SJCRH30 (cell line): ENCODE data around the gene ETV3L. TPM values are rescaled to one million over a fixed set of nuclear protein-coding genes. Genes with fewer than 3 reads are reported as not detected.
"Not testable (repeated sequence)": the region's sequence is repeated elsewhere in the genome, so short reads cannot be mapped to it uniquely, and the experiment has no call there.

Experiments
- DNase-seq, 2 experiments: peaks; one replicate each; pipeline ENCODE4 v3.0.0-alpha.2; 2015 to 2020
- H3K27ac ChIP-seq: fragments of 250-450 bp; sonication (Bioruptor Pico); 2 replicates; pipeline ENCODE4 v1.5.1; 2020; ENCODE audit warnings: mild to moderate bottlenecking, moderate library complexity
- H3K27me3 ChIP-seq: fragments of 250-450 bp; sonication (Bioruptor Pico); 2 replicates; pipeline ENCODE4 v1.5.1; 2020; ENCODE audit warnings: mild to moderate bottlenecking, moderate library complexity
- H3K36me3 ChIP-seq: fragments of 250-450 bp; sonication (Bioruptor Pico); 2 replicates; pipeline ENCODE4 v1.5.1; 2020; ENCODE audit warnings: mild to moderate bottlenecking, moderate library complexity
- H3K4me1 ChIP-seq: fragments of 250-450 bp; sonication (Bioruptor Pico); 2 replicates; pipeline ENCODE4 v1.5.1; 2020; ENCODE audit warnings: mild to moderate bottlenecking, moderate library complexity
- H3K4me3 ChIP-seq: fragments of 250-450 bp; sonication (Bioruptor Pico); 2 replicates; pipeline ENCODE4 v1.5.1; 2020; ENCODE audit warnings: mild to moderate bottlenecking, moderate library complexity
- H3K9me3 ChIP-seq: fragments of 250-450 bp; sonication (Bioruptor Pico); replicated peaks from 2 replicates; pipeline ENCODE4 v1.5.1; 2020; ENCODE audit warnings: mild to moderate bottlenecking, moderate library complexity
- total RNA-seq: library from RNA; depleted of rRNA; stranded (reverse); fragments of >200 nt; shearing (Covaris generic); gene quantifications from 2 replicates; pipeline ENCODE4 v1.2.3, GENCODE V29; 2014

The ETV3L gene
- total RNA-seq, 1 experiment from 2014 or later, result not detected

DNA sequence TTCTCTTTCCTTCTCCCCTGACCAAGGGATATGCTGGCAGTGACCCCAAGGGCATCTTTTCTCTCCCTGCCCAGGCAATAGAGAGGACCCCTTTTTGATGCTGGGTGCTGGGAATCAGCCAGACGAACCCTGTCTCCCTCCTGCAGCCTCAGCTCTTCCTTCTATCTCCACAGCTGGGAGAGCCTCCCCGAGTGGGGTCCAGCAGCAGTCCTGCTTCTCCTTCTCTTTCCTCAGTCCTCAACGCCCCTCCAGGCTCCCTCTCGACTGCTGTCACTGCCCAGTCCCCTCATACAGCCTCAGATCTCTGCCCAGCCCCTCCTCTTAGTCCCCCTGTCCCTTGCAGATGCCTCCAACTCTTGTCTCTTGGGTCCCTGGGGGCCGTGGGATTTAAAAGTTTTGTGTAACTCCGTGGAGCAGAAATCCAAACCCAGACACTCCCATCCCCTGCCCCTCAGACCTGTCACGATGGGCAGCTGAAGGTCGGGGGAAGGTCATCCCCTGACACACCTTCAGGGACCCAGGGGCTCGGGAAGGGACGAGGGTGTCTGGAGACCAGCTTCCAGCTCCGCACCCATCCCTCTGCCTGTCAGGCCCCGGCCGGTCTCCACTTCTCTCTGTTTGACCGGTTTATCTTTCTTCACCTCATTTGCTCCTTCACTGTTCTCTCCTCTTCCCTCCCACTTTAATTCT, 5.8 kb upstream of the ETV3L start:
- no peak overlapping the region for H3K27ac ChIP-seq
- no peaks in the 10 kb centered on the region for H3K36me3 ChIP-seq
- no peak overlapping the region for H3K4me3 ChIP-seq
- no peak for DNase-seq
- no peaks in the 10 kb centered on the region for H3K4me1 ChIP-seq
- no peaks in the 10 kb centered on the region for H3K9me3 ChIP-seq
- H3K27me3 ChIP-seq, result peaks cover 12% of the 10 kb centered on the region; the same call in 1 of the 2 replicates

- DNase-seq, result no peak
- Histone ChIP-seq H3K4me3 (no peak overlapping the region), H3K9me3 (no peaks in the 10 kb centered on the region), H3K27me3 (peaks cover 12% of the 10 kb centered on the region; the same call in 1 of the 2 replicates), H3K36me3 (no peaks in the 10 kb centered on the region), H3K27ac (no peak overlapping the region), H3K4me1 (no peaks in the 10 kb centered on the region)
These were observed 5.1 kb upstream of the ETV3L start for GRCh38 chr1:157104598-157105293.

DNA sequence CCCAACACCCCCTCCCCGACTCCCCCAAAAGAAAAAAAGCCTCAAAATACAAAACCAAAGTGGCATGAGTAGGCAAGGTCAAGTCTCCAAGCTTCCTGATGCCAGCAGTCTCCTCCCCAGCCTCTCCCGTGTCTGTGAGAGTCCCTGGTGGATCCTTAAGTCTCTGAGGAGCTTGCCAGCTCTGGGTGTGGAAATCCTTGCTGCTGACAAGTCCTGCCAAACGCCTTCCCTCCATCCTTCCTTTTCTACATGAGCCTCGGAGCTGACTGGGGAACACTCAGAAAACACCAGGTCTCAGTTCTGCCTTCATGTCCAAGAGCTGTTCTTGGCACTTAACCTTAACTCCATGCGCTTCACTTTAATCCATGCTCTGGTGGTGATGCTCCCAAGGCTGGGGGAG, 3.7 kb upstream of the ETV3L start:
- DNase-seq, result no peak
- peaks cover 3% of the 10 kb centered on the region; the same call in 1 of the 2 replicates for H3K27me3 ChIP-seq
- H3K27ac ChIP-seq, result no peak overlapping the region
- no peaks in the 10 kb centered on the region for H3K4me1 ChIP-seq
- H3K36me3 ChIP-seq, result no peaks in the 10 kb centered on the region
- H3K4me3 ChIP-seq, result no peak overlapping the region
- H3K9me3 ChIP-seq, result no peaks in the 10 kb centered on the region

- H3K4me3 ChIP-seq, result no peak overlapping the region
- H3K9me3 ChIP-seq, result no peaks in the 10 kb centered on the region
- peak in 1 of 2 experiments; percentile 19 for DNase-seq
- H3K36me3 ChIP-seq, result no peaks in the 10 kb centered on the region
- no peaks in the 10 kb centered on the region for H3K4me1 ChIP-seq
- H3K27ac ChIP-seq, result no peak overlapping the region
- 0 out of 2 replicates have a peak, but pooled peaks cover 3% of the 10 kb centered on the region for H3K27me3 ChIP-seq
These were observed 1.5 kb upstream of the ETV3L start for GRCh38 chr1:157101149-157101548.

DNA sequence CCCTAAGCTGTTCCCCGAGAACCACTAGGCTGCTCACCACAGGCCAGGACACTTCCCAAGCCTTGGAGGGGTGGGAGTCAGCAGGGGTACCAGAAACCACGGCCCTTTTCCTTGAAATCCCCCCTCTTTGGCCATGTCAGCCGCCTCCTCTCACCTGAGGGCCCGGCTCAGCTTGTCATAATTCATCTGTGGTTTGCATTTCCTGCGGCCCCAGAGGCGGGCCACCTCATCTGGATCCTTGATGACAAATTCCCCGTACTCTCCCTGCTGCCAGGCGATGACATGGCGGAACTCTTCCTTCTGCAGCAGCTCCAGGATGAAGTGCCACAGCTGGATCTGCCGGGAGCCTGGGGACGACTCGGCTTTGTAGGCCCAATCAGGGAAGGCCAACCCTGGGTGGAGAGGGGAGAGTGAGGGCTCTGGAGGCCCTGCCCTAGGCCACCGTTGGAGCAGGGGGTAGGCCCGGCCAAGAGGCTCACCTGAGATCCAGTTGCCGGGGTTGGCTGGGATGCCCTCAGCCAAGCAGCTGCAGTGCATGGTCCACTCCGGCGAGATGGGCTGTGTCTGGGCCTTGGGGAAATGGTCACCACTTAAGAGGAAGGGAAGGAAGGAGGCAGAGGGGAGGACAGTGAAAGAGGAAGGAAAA, 498 bp downstream of the ETV3L start:
- H3K4me3 ChIP-seq, result not testable (repeated sequence)

DNA sequence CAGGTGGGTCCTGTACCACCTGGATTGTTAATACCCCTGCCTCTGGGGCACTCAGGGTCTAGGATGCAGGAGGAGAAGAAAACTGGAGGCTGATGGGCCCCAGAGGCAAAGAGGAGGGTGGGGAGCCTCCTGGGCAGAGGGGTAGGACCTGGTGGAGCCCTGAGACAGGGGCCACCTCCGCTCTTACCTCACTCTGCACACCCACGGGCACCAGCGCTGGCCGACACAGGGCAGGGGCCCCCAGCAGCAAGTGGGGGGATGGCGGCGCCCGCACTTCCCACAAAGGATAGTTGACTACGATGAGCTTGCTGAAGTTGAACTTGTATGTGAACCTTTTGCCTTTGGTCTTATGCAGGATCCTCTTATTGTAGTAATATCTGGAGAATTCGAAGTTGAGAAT, 1.1 kb downstream of the ETV3L start:
- Histone ChIP-seq H3K36me3 (no peaks in the 10 kb centered on the region), H3K27me3 (no peaks in the 10 kb centered on the region), H3K4me1 (no peaks in the 10 kb centered on the region), H3K4me3 (no peak overlapping the region), H3K27ac (no peak overlapping the region), H3K9me3 (no peaks in the 10 kb centered on the region)
- no peak for DNase-seq

More for the DNA sequence above, 498 bp downstream of the ETV3L start:
- not testable (repeated sequence) for H3K4me1 ChIP-seq, H3K36me3 ChIP-seq, DNase-seq, H3K27me3 ChIP-seq, H3K9me3 ChIP-seq, H3K27ac ChIP-seq

DNA sequence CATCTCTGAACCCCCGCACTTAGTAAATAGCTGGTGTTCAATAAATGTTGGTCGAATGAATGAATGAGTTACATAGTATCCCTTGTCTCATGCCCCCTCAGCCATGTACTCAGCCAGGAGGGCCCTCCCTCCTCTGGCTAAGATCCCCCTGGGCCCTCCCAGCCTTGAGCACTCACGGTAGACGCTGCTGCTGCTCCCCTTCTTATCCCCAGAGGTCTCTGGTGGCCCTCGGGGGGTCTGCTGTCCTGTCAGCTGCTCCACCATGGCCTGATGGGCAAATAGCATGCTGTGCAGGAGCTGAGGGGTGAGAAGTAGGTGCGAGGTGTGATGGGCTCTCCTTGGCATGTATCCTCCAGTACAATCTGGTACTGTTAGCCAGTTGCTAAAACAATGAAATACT, 1.9 kb downstream of the ETV3L start:
- Histone ChIP-seq H3K27me3 (no peaks in the 10 kb centered on the region), H3K27ac (no peak overlapping the region), H3K4me1 (no peaks in the 10 kb centered on the region), H3K4me3 (no peak overlapping the region), H3K36me3 (no peaks in the 10 kb centered on the region), H3K9me3 (no peaks in the 10 kb centered on the region)
- no peak for DNase-seq

DNA sequence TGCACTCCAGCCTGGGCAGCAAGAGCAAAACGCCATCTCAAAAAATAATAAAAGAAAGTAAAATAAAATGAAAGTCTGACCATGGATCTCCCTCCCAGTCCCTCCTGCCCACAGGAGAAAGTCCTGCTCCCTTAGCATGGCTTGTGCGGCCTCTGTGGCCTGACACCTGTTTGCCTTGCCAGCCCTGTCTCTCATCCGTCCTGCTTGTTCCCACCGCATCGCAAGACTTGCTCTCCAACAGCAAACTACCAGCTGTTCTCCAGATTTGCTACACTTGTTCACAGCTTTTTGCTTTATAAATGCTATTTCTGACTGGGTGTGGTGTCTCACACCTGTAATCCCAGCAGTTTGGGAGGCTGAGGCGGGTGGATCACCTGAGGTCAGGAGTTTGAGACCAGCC, 2.7 kb downstream of the ETV3L start:
- Histone ChIP-seq H3K27me3 (no peaks in the 10 kb centered on the region), H3K36me3 (no peaks in the 10 kb centered on the region), H3K27ac (no peak overlapping the region), H3K4me3 (no peak overlapping the region), H3K9me3 (no peaks in the 10 kb centered on the region), H3K4me1 (no peaks in the 10 kb centered on the region)
- peak; percentile 46 to 62 for DNase-seq

DNA sequence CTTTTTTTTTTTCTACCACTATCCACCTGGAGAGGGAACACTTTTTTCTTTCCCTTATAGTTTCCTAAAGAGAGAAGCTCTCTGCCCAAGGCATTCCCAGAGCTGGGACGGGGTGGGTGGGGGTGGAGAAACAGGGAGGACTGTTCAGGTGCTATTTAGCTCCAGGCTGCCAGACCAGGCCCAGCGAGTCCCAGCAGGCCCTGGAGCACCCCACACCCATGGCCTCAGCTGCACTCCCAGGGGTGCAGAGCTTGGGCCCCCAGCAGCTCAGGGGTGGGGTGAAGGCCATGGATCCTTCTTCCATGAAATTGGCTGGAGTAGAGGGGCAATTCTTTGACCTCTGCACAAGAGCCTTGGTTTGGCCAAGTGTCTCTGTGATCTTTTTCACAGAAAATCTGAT, 4.1 kb downstream of the ETV3L start:
- H3K4me3 ChIP-seq, result no peak overlapping the region
- no peaks in the 10 kb centered on the region for H3K36me3 ChIP-seq
- H3K9me3 ChIP-seq, result no peaks in the 10 kb centered on the region
- H3K4me1 ChIP-seq, result no peaks in the 10 kb centered on the region
- H3K27me3 ChIP-seq, result no peaks in the 10 kb centered on the region
- no peak for DNase-seq
- no peak overlapping the region for H3K27ac ChIP-seq

DNA sequence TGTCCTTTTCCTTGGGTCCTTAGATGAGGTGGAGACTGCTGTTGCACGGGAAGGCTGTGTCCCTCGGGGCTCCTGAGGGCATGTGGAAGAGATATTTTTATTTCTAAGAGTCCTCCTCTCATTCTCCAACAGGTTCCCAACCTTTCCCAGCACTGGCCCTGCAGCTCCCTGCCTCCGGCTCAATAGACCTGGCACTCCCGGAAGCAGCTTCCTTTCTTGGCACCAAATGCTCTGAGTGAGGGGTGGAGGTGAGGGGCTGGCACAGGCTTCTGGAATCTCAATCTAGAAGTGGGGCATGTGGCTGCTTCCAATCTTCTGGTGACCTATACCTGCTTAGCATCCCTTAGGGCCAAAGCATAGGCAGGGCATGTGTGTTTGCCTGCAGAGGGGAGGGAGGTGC, 4.5 kb downstream of the ETV3L start:
- Histone ChIP-seq H3K27me3 (no peaks in the 10 kb centered on the region), H3K36me3 (no peaks in the 10 kb centered on the region), H3K27ac (no peak overlapping the region), H3K4me3 (no peak overlapping the region), H3K9me3 (no peaks in the 10 kb centered on the region), H3K4me1 (no peaks in the 10 kb centered on the region)
- no peak for DNase-seq

- H3K27ac ChIP-seq, result no peak overlapping the region
- H3K36me3 ChIP-seq, result no peaks in the 10 kb centered on the region
- DNase-seq, result no peak
- H3K4me1 ChIP-seq, result no peaks in the 10 kb centered on the region
- H3K4me3 ChIP-seq, result no peak overlapping the region
- H3K27me3 ChIP-seq, result peaks cover 8% of the 10 kb centered on the region
- no peaks in the 10 kb centered on the region for H3K9me3 ChIP-seq
These were observed 6.8 kb downstream of the ETV3L start for GRCh38 chr1:157092831-157093230.

DNA sequence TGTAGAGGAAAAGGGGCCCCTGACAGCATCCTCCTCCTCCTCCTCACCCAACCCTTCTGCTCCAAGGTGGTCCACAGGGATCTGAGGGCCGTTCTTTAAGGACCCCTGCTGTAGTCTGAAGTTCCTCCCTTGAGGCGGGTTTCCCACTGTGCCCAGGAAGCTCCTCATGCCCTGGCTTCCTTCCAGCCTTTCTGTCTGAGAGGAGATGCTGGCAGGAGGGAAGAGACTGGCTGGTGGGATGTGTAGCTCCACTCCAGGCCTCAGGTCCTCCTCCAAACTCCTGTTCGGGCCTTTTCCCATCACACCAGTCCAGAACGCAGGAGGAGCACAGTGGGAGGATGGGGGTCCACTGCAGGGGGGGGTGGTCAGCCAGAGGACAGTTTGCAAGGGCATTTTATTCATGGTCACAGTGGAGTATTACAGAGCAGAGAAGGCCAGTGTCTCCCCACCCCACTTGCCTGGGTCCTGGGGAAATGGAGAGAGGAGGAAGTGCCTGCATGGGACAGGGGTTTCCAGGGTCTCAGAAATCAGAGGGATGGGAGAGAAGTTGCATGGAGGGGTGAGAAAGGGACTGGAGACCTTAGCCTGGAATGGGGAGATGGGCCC, 7.8 kb downstream of the ETV3L start:
- H3K27me3 ChIP-seq, result peaks cover 8% of the 10 kb centered on the region
- H3K4me1 ChIP-seq, result no peaks in the 10 kb centered on the region
- no peak overlapping the region for H3K4me3 ChIP-seq
- DNase-seq, result no peak
- no peak overlapping the region for H3K27ac ChIP-seq
- H3K36me3 ChIP-seq, result no peaks in the 10 kb centered on the region
- no peaks in the 10 kb centered on the region for H3K9me3 ChIP-seq

GRCh38 chr1:157091186-157091585, 8.4 kb downstream of the ETV3L start:
- Histone ChIP-seq H3K4me1 (no peaks in the 10 kb centered on the region), H3K9me3 (no peaks in the 10 kb centered on the region), H3K36me3 (no peaks in the 10 kb centered on the region), H3K4me3 (no peak overlapping the region), H3K27me3 (peaks cover 8% of the 10 kb centered on the region), H3K27ac (no peak overlapping the region)
- DNase-seq, result no peak

- Histone ChIP-seq H3K27ac (no peak overlapping the region), H3K36me3 (no peaks in the 10 kb centered on the region), H3K9me3 (no peaks in the 10 kb centered on the region), H3K4me3 (no peak overlapping the region), H3K27me3 (peaks cover 10% of the 10 kb centered on the region), H3K4me1 (no peaks in the 10 kb centered on the region)
- DNase-seq, result no peak
These were observed 8.8 kb downstream of the ETV3L start for GRCh38 chr1:157090771-157091170.

GRCh38 chr1:157090196-157090647, 9.4 kb downstream of the ETV3L start:
- Histone ChIP-seq H3K36me3 (no peaks in the 10 kb centered on the region), H3K27ac (no peak overlapping the region), H3K4me3 (no peak overlapping the region), H3K27me3 (peaks cover 10% of the 10 kb centered on the region), H3K4me1 (no peaks in the 10 kb centered on the region), H3K9me3 (no peaks in the 10 kb centered on the region)
- peak; percentile 73 to 87 for DNase-seq
